Measurements from ENCODE around the gene CYP19A1. TPM values are rescaled to one million over a fixed set of nuclear protein-coding genes. Genes with fewer than 3 reads are reported as not detected.

CYP19A1 gene
- total RNA-seq, 1 donor, result 3.1 TPM

DNA sequence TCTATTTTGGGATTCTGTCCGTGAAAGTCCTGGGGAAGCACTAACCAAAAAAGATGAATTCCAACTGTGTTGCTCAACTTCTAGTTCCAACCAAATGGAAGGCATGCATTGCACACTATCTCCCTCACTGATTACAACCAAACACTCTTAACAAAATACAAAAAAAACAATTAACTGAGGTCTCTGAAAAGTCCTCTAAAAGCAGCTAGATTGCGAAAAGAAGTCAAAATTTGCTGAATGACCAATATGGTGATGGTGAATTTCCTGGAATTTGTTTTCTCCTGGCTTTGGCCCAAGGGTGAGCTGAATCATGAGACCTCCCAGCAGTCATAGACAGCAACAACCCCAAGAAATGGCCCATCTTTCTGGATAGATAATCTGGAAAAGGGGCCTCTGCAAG, 28.3 kb downstream of the CYP19A1 start:
- DNase-seq (ENCODE audit: low read depth), result peak; percentile 86
- TF ChIP-seq, protein P1, sequence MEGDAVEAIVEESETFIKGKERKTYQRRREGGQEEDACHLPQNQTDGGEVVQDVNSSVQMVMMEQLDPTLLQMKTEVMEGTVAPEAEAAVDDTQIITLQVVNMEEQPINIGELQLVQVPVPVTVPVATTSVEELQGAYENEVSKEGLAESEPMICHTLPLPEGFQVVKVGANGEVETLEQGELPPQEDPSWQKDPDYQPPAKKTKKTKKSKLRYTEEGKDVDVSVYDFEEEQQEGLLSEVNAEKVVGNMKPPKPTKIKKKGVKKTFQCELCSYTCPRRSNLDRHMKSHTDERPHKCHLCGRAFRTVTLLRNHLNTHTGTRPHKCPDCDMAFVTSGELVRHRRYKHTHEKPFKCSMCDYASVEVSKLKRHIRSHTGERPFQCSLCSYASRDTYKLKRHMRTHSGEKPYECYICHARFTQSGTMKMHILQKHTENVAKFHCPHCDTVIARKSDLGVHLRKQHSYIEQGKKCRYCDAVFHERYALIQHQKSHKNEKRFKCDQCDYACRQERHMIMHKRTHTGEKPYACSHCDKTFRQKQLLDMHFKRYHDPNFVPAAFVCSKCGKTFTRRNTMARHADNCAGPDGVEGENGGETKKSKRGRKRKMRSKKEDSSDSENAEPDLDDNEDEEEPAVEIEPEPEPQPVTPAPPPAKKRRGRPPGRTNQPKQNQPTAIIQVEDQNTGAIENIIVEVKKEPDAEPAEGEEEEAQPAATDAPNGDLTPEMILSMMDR (IDR thresholded peaks at IDR 0.05; ENCODE audit: insufficient read depth, low read length), result no peak
- no peak overlapping the region for H3K4me3 ChIP-seq (ENCODE audit: low read depth, low read length)

DNA sequence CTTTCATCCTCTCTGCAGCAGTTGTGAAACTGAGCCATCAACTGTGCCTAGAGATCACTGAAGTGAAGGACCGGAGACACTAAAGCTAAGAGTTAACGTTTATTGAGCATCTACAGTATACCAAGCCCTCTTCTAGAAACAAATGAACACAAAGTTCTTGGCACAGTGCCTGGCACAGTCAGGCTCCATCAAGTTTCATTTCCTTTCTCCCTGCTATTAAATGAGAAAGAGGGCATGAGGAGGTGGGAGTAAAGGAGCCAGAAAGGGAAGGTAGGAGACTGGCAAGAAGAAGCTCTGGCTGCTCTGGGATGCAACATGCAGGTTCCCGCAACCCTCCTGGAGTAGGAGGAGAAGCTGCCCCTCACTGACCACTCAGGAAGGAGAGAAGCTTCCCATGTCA, 30.6 kb downstream of the CYP19A1 start:
- TF ChIP-seq, protein P1 (IDR thresholded peaks at IDR 0.05; ENCODE audit: insufficient read depth, low read length), result no peak
- peak; percentile 32 for DNase-seq (ENCODE audit: low read depth)
- no peak overlapping the region for H3K4me3 ChIP-seq (ENCODE audit: low read depth, low read length)

DNA sequence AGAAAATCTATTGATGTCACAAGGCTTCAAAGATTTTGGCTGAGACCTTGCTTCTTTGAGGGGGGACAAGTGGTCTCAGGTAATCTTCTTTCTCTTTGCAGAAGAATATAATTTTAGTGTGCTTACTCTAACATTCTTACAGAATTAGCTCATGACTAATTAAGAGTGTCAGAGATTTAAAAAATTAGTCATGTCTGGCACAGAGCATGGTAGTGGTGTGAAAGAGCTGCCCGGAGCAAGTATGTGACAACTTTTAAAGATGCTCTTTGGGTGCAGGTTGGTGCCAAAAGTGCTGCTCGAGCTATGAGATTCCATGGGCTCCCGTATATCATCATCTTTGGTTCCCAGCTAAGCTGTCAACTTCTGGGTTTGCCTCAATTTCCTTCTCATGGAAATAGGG, 31.1 kb downstream of the CYP19A1 start:
- no peak overlapping the region for H3K4me3 ChIP-seq (ENCODE audit: low read depth, low read length)
- TF ChIP-seq, protein P1 (IDR thresholded peaks at IDR 0.05; ENCODE audit: insufficient read depth, low read length), result no peak
- DNase-seq (ENCODE audit: low read depth), result no peak

DNA sequence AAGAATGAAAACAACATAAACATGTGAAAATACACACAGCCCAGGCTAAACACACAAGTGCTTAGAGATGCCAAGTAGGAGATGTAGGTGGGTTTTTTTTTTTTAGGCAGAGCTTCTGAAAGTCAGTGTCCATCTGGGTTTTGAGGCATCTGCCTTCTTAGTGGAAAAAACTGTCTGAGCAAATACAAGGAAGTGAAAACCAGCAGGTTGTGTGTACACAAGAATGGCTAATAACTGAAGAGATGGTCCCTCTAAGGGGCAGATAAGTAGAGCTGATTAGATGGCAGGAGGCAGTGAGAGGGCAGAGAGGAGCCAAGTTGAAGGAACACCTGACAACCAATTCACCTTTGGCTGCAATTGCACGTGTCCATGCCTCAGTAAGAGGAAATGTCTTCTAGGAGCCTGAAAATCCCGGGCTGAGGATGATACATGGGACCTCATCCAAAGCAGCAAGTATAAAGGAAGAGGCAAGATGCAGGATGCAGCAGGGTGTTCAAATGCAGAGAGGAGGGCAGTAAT, 34.9 kb downstream of the CYP19A1 start:
- TF ChIP-seq, protein P1 (IDR thresholded peaks at IDR 0.05; ENCODE audit: insufficient read depth, low read length), result no peak
- DNase-seq (ENCODE audit: low read depth), result no peak
- H3K4me3 ChIP-seq (ENCODE audit: low read depth, low read length), result no peak overlapping the region

DNA sequence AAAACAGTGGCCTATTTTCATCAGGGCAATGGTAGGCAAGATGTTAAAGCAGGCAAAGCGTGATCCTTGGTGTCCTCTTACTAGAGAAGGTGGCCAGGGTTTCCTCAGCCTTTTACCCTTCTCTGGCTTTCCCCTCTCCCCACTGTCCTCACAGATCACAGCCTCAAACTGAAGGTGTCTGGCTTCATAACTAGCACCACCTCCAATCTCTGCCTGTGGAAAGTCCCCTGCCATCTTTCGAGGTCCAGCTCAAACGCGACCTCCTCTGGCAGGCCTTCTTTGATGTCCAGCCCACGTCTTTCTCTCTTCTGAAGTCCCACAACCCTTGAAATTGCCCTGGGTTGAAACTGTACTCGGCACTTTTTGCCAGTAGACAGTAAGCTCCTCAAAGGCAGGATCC, 35.9 kb downstream of the CYP19A1 start:
- TF ChIP-seq, protein P1 (IDR thresholded peaks at IDR 0.05; ENCODE audit: insufficient read depth, low read length), result no peak
- no peak for DNase-seq (ENCODE audit: low read depth)
- H3K4me3 ChIP-seq (ENCODE audit: low read depth, low read length), result no peak overlapping the region

DNA sequence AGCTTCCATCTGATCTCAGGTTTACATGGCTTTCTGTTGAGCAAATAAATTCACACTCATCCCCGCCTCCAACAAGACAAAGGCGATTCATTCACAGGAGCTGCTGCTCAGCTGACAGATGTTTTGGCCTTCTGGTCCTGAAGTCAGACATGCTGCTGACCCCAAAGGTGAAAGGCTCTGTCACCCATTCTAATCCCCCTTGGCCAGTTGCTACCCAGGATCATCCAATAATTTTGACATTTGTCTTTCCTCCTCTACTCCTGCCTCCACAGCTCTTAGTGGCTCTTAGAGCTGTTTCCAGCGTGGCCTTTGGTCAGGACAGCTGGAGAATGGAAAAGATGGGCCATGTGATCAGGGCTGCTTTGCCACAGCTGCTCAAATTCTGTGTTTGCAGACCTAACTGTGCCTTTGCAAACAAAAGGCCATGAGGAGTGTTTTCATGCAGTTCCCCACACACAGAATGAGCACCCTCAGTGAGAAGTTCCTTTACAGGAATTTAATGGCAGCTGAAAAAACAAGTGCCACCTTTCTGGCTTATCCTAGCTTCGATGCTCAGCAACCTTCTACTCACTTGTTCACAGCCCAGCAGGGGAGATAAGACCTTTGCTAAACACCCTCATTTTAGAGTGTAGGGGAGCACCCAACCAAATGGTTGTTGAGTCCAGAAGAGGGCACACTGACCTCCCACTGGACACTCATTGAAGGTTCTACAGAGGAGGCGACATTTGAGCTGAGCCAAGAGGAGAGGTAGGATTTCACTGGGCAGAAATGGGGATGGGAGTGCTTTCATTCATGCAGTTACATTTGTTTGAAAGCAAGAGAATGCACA, 39.0 kb downstream of the CYP19A1 start:
- TF ChIP-seq, protein P1 (IDR thresholded peaks at IDR 0.05; ENCODE audit: insufficient read depth, low read length), result no peak
- no peak for DNase-seq (ENCODE audit: low read depth)
- no peak overlapping the region for H3K4me3 ChIP-seq (ENCODE audit: low read depth, low read length)

All from fibroblast of the aortic adventitia (primary cell).